Measurements from ENCODE around the gene MCM9.
A peak's percentile ranks its signal among the peaks of the same experiment; 100 is the strongest.
"Not testable (repeated sequence)": the region's sequence is repeated elsewhere in the genome, so short reads cannot be mapped to it uniquely, and the experiment has no call there.

Gene MCM9

GRCh38 chr6:118893064-118893806 is 41.7 kb downstream of the MCM9 start:
- peak; percentile 20 for DNase-seq (ENCODE audit: low spot score)

- no peak for DNase-seq (ENCODE audit: low spot score)
Measured at GRCh38 chr6:118892355-118892991, 42.5 kb downstream of the MCM9 start.

GRCh38 chr6:118890997-118891790 is 43.8 kb downstream of the MCM9 start:
- DNase-seq (ENCODE audit: low spot score), result no peak

GRCh38 chr6:118889163-118889562 is 45.8 kb downstream of the MCM9 start:
- no peak for DNase-seq (ENCODE audit: low spot score)

- no peak for DNase-seq (ENCODE audit: low spot score)
Measured at GRCh38 chr6:118886641-118887040, 48.3 kb downstream of the MCM9 start.

GRCh38 chr6:118882314-118882905 is 52.5 kb downstream of the MCM9 start:
- no peak for DNase-seq (ENCODE audit: low spot score)

GRCh38 chr6:118881440-118882313 is 53.3 kb downstream of the MCM9 start:
- DNase-seq (ENCODE audit: low spot score), result no peak

GRCh38 chr6:118877806-118878205 is 57.2 kb downstream of the MCM9 start:
- DNase-seq (ENCODE audit: low spot score), result no peak

- no peak for DNase-seq (ENCODE audit: low spot score)
Measured at GRCh38 chr6:118876814-118877213, 58.1 kb downstream of the MCM9 start.

- no peak for DNase-seq (ENCODE audit: low spot score)
Measured at GRCh38 chr6:118876198-118876597, 58.8 kb downstream of the MCM9 start.

- no peak for DNase-seq (ENCODE audit: low spot score)
Measured at GRCh38 chr6:118875672-118876071, 59.3 kb downstream of the MCM9 start.

GRCh38 chr6:118873239-118873638 is 61.7 kb downstream of the MCM9 start:
- DNase-seq (ENCODE audit: low spot score), result no peak

- no peak for DNase-seq (ENCODE audit: low spot score)
Measured at GRCh38 chr6:118872726-118873125, 62.2 kb downstream of the MCM9 start.

- DNase-seq (ENCODE audit: low spot score), result no peak
Measured at GRCh38 chr6:118872318-118872717, 62.6 kb downstream of the MCM9 start.

GRCh38 chr6:118871331-118871730 is 63.6 kb downstream of the MCM9 start:
- no peak for DNase-seq (ENCODE audit: low spot score)

GRCh38 chr6:118869894-118870589 is 64.9 kb downstream of the MCM9 start:
- DNase-seq (ENCODE audit: low spot score), result no peak

GRCh38 chr6:118869350-118869749 is 65.6 kb downstream of the MCM9 start:
- DNase-seq (ENCODE audit: low spot score), result no peak

- not testable (repeated sequence) for DNase-seq (ENCODE audit: low spot score)
Measured at GRCh38 chr6:118868901-118869300, 66.1 kb downstream of the MCM9 start.

GRCh38 chr6:118867181-118867580 is 67.8 kb downstream of the MCM9 start:
- no peak for DNase-seq (ENCODE audit: low spot score)

- DNase-seq (ENCODE audit: low spot score), result no peak
Measured at GRCh38 chr6:118865100-118865391, 69.9 kb downstream of the MCM9 start.
